ENCODE measurements around the gene STXBP6.

The STXBP6 gene

GRCh38 chr14:24789378-24789884 is 260.5 kb downstream of the STXBP6 start:
- intact Hi-C loops (cut with DNase I; ENCODE audit: low total_unique reads) = no loop called here
- no peaks in the 10 kb centered on the region for H3K9me3 ChIP-seq
- no peak overlapping the region for H3K27ac ChIP-seq
- H3K4me1 ChIP-seq = peaks cover 0 to 8% (median 4%) of the 10 kb centered on the region in 4 donors
- TF ChIP-seq, protein P1, sequence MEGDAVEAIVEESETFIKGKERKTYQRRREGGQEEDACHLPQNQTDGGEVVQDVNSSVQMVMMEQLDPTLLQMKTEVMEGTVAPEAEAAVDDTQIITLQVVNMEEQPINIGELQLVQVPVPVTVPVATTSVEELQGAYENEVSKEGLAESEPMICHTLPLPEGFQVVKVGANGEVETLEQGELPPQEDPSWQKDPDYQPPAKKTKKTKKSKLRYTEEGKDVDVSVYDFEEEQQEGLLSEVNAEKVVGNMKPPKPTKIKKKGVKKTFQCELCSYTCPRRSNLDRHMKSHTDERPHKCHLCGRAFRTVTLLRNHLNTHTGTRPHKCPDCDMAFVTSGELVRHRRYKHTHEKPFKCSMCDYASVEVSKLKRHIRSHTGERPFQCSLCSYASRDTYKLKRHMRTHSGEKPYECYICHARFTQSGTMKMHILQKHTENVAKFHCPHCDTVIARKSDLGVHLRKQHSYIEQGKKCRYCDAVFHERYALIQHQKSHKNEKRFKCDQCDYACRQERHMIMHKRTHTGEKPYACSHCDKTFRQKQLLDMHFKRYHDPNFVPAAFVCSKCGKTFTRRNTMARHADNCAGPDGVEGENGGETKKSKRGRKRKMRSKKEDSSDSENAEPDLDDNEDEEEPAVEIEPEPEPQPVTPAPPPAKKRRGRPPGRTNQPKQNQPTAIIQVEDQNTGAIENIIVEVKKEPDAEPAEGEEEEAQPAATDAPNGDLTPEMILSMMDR (IDR thresholded peaks at IDR 0.05) = no peak
- H3K36me3 ChIP-seq = no peaks in the 10 kb centered on the region
- no peaks in the 10 kb centered on the region for H3K27me3 ChIP-seq
- DNase-seq = no peak
- H3K4me3 ChIP-seq = no peak overlapping the region

DNA sequence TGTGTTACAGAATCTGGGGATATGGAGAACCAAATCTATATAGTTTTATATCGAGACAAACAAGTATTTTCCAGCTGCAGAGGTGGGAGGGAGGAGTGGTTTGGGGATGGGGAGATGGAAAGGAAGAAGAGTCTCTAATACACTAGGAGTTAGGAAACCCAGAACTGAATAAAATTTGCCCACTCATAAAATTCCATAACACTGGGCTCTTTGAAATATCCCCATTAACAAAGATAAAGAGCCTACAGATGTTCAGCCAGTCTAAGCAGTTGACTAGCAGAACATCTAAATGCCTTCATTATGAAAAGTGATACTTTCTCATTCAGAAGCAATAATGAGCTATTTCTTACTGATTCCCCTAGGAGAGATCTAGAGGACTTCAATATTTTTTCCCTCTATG is 264.2 kb downstream of the STXBP6 start:
- peaks cover 0 to 8% (median 4%) of the 10 kb centered on the region in 4 donors for H3K4me1 ChIP-seq
- no peaks in the 10 kb centered on the region for H3K36me3 ChIP-seq
- H3K4me3 ChIP-seq = no peak overlapping the region
- no peak overlapping the region for H3K27ac ChIP-seq
- TF ChIP-seq, protein P1 (IDR thresholded peaks at IDR 0.05) = no peak
- no peaks in the 10 kb centered on the region for H3K9me3 ChIP-seq
- DNase-seq = no peak
- H3K27me3 ChIP-seq = no peaks in the 10 kb centered on the region
- intact Hi-C loops (cut with DNase I; ENCODE audit: low total_unique reads) = no loop called here

DNA sequence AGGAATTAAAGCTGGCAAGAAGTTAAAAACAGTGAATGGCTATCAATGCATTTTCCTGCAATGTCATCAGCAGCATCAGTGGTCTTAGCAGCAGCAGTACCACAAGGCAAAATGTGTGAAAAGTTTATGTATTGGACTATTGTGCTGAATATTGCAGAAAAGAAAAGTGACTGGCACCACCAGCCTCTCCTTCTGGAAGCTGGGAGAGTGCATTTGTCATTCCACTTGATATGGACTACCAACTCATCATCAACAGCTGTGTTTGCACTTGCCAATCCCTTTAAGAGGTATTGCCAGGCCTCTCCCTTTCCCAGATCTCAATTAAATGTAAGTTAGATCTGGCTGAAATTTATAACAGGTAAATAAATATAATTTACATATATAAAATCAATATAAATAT is 265.0 kb downstream of the STXBP6 start:
- Histone ChIP-seq H3K4me1 (peaks cover 0 to 8% (median 4%) of the 10 kb centered on the region in 4 donors), H3K27ac (no peak overlapping the region), H3K9me3 (no peaks in the 10 kb centered on the region), H3K27me3 (no peaks in the 10 kb centered on the region), H3K36me3 (no peaks in the 10 kb centered on the region), H3K4me3 (no peak overlapping the region)
- intact Hi-C loops (cut with DNase I; ENCODE audit: low total_unique reads) = no loop called here
- no peak for DNase-seq
- TF ChIP-seq, protein P1 (IDR thresholded peaks at IDR 0.05) = no peak

DNA sequence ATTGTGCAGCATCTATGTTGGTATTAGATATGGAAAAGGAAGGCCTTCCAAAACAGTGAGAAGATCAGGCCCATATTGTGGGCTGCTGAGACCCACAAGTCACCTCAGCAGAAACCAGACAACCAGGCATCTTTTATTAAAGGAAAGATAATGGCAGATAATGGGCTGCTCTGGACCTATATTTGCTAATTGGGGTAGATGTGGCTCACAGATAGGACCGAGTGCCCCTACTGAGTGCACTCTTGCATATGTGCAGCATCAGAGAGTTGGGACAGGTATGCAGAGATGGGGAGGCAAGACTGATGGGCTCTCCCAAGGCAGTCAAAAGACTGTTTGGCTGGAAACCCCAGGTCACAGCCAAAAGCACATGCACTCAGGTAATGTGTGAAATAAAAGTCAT is 266.2 kb downstream of the STXBP6 start:
- TF ChIP-seq, protein P1 (IDR thresholded peaks at IDR 0.05) = no peak

GRCh38 chr14:24780281-24780680 is 269.7 kb downstream of the STXBP6 start:
- H3K27me3 ChIP-seq = no peaks in the 10 kb centered on the region
- intact Hi-C loops (cut with DNase I; ENCODE audit: low total_unique reads) = no loop called here
- no peaks in the 10 kb centered on the region for H3K9me3 ChIP-seq
- no peak overlapping the region for H3K4me3 ChIP-seq
- no peaks in the 10 kb centered on the region for H3K4me1 ChIP-seq
- TF ChIP-seq, protein P1 (IDR thresholded peaks at IDR 0.05) = no peak
- H3K36me3 ChIP-seq = no peaks in the 10 kb centered on the region
- no peak overlapping the region for H3K27ac ChIP-seq
- DNase-seq = no peak

More for the DNA sequence above, 266.2 kb downstream of the STXBP6 start:
- Histone ChIP-seq H3K4me3 (no peak overlapping the region), H3K36me3 (no peaks in the 10 kb centered on the region), H3K27ac (no peak overlapping the region), H3K4me1 (peaks cover 0 to under 1% (median under 1%) of the 10 kb centered on the region in 4 donors), H3K9me3 (no peaks in the 10 kb centered on the region), H3K27me3 (no peaks in the 10 kb centered on the region)
- intact Hi-C loops (cut with DNase I; ENCODE audit: low total_unique reads) = no loop called here
- DNase-seq = no peak

DNA sequence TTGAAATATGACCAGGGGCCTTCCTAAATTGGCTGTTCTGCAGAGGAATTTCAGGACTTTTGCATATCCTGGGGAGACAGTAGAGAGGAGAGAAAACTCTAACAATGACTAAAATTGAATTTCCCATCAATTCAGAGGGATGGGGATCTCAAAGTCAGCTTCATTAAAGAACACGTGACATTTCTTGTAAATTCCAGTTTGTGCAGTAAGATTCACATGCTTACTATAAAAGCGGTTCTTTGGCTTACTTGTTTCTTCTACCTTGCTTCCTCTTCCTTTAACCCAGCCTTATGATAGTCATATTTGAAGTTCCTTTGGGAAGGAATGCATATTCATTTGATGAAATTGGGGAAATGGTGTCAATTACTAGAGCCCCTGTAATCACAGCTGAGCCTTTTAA is 272.3 kb downstream of the STXBP6 start:
- Histone ChIP-seq H3K36me3 (no peaks in the 10 kb centered on the region), H3K27ac (no peak overlapping the region), H3K4me3 (no peak overlapping the region), H3K4me1 (no peaks in the 10 kb centered on the region), H3K9me3 (no peaks in the 10 kb centered on the region), H3K27me3 (no peaks in the 10 kb centered on the region)
- TF ChIP-seq, protein P1 (IDR thresholded peaks at IDR 0.05) = no peak
- DNase-seq = no peak
- intact Hi-C loops (cut with DNase I; ENCODE audit: low total_unique reads) = no loop called here
